ENCODE data around the gene SH2D3A.
"Not testable (repeated sequence)": the region's sequence is repeated elsewhere in the genome, so short reads cannot be mapped to it uniquely, and the experiment has no call there.

- TF ChIP-seq, protein P1, sequence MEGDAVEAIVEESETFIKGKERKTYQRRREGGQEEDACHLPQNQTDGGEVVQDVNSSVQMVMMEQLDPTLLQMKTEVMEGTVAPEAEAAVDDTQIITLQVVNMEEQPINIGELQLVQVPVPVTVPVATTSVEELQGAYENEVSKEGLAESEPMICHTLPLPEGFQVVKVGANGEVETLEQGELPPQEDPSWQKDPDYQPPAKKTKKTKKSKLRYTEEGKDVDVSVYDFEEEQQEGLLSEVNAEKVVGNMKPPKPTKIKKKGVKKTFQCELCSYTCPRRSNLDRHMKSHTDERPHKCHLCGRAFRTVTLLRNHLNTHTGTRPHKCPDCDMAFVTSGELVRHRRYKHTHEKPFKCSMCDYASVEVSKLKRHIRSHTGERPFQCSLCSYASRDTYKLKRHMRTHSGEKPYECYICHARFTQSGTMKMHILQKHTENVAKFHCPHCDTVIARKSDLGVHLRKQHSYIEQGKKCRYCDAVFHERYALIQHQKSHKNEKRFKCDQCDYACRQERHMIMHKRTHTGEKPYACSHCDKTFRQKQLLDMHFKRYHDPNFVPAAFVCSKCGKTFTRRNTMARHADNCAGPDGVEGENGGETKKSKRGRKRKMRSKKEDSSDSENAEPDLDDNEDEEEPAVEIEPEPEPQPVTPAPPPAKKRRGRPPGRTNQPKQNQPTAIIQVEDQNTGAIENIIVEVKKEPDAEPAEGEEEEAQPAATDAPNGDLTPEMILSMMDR (optimal IDR thresholded peaks at IDR 0.05 in 1 of 3, IDR thresholded peaks at IDR 0.05 in 1 of 3, conservative IDR thresholded peaks at IDR 0.05 in 1 of 3; ENCODE audit: extremely low read depth in 1 of 3, insufficient read depth in 2 of 3, low read length in 3 of 3): not testable (repeated sequence)
- TF ChIP-seq EZH2 (IDR thresholded peaks at IDR 0.05; ENCODE audit: low read length): not testable (repeated sequence)
These were observed 8.8 kb upstream of the SH2D3A start for GRCh38 chr19:6776045-6776444.
